ENCODE results near the gene ATRX. TPM values are rescaled to one million over a fixed set of nuclear protein-coding genes. Genes with fewer than 3 reads are reported as not detected.
A peak's percentile ranks its signal among the peaks of the same experiment; 100 is the strongest.
"Not testable (repeated sequence)": the region's sequence is repeated elsewhere in the genome, so short reads cannot be mapped to it uniquely, and the experiment has no call there.

Gene ATRX
- total RNA-seq, 1 donor = 83.6 TPM

- H3K4me3 ChIP-seq (ENCODE audit: low read depth, low read length) = no peak overlapping the region
- DNase-seq (ENCODE audit: low read depth) = no peak
- no peak for TF ChIP-seq CTCF (IDR thresholded peaks at IDR 0.05; ENCODE audit: insufficient read depth, low read length)
Measured at GRCh38 chrX:77510007-77510406, 276.0 kb downstream of the ATRX start.

GRCh38 chrX:77505227-77505626 is 280.8 kb downstream of the ATRX start:
- H3K4me3 ChIP-seq (ENCODE audit: low read depth, low read length) = no peak overlapping the region
- peak; percentile 55 for DNase-seq (ENCODE audit: low read depth)
- no peak for TF ChIP-seq CTCF (IDR thresholded peaks at IDR 0.05; ENCODE audit: insufficient read depth, low read length)

GRCh38 chrX:77502951-77503525 is 283.0 kb downstream of the ATRX start:
- no peak for DNase-seq (ENCODE audit: low read depth)
- TF ChIP-seq CTCF (IDR thresholded peaks at IDR 0.05; ENCODE audit: insufficient read depth, low read length) = no peak

GRCh38 chrX:77500164-77500563 is 285.9 kb downstream of the ATRX start:
- H3K4me3 ChIP-seq (ENCODE audit: low read depth, low read length); DNase-seq (ENCODE audit: low read depth): not testable (repeated sequence)

More at GRCh38 chrX:77502951-77503525, 283.0 kb downstream of the ATRX start:
- H3K4me3 ChIP-seq (ENCODE audit: low read depth, low read length) = no peak overlapping the region

GRCh38 chrX:77493677-77494553 is 292.1 kb downstream of the ATRX start:
- no peak for TF ChIP-seq CTCF (IDR thresholded peaks at IDR 0.05; ENCODE audit: insufficient read depth, low read length)
- H3K4me3 ChIP-seq (ENCODE audit: low read depth, low read length) = no peak overlapping the region
- peak; percentile 23 for DNase-seq (ENCODE audit: low read depth)

GRCh38 chrX:77484045-77484444 is 302.0 kb downstream of the ATRX start:
- TF ChIP-seq CTCF (IDR thresholded peaks at IDR 0.05; ENCODE audit: insufficient read depth, low read length) = no peak
- no peak overlapping the region for H3K4me3 ChIP-seq (ENCODE audit: low read depth, low read length)
- no peak for DNase-seq (ENCODE audit: low read depth)

GRCh38 chrX:77455437-77455836 is 330.6 kb downstream of the ATRX start:
- DNase-seq (ENCODE audit: low read depth) = no peak
- no peak for TF ChIP-seq CTCF (IDR thresholded peaks at IDR 0.05; ENCODE audit: insufficient read depth, low read length)
- H3K4me3 ChIP-seq (ENCODE audit: low read depth, low read length) = no peak overlapping the region

All from fibroblast of the aortic adventitia (primary cell).